ENCODE results near the gene ERBB3. TPM values are rescaled to one million over a fixed set of nuclear protein-coding genes. Genes with fewer than 3 reads are reported as not detected.

ERBB3 gene
- polyA plus RNA-seq, 1 of the 3 experiments (the other 2 are of a cell fraction): 1.4 TPM

GRCh38 chr12:56097738-56098137, 17.8 kb downstream of the ERBB3 start (continued):
- TF ChIP-seq TEAD4 (IDR thresholded peaks at IDR 0.05; ENCODE audit: borderline replicate concordance, insufficient read depth) (no peak), RAD21 (IDR thresholded peaks at IDR 0.05; ENCODE audit: low read length) (no peak), SMC3 (IDR thresholded peaks at IDR 0.05; ENCODE audit: low read depth, low read length) (no peak)

- Histone ChIP-seq H3K9me3 (no peaks in the 10 kb centered on the region), H3K27me3 (ENCODE audit: insufficient read depth) (peaks cover 30% of the 10 kb centered on the region; the same call in 1 of the 2 replicates), H3K27ac (ENCODE audit: low read depth in 2 of 2, low read length in 1 of 2) (no peak overlapping the region), H4K20me1 (ENCODE audit: insufficient read depth) (no peaks in the 10 kb centered on the region), H3K9me2 (no peaks in the 10 kb centered on the region), H2AFZ (ENCODE audit: low read depth) (no peak overlapping the region), H3K79me2 (ENCODE audit: insufficient read depth) (no peaks in the 10 kb centered on the region), H3K4me1 (ENCODE audit: control insufficient read depth in 1 of 2, insufficient read depth in 2 of 2, low read depth in 1 of 2, low read length in 1 of 2) (peaks cover 0 to 4% of the 10 kb centered on the region in 2 experiments; a peak in 2 of 4 replicates), H3K4me2 (no peak overlapping the region), H3F3A (replicated peaks; ENCODE audit: insufficient read depth) (no peaks in the 10 kb centered on the region), H3K36me3 (replicated peaks in 1 of 2; ENCODE audit: control insufficient read depth in 1 of 2, insufficient read depth in 2 of 2, low read length in 1 of 2) (no peaks in the 10 kb centered on the region), H3K9ac (no peak overlapping the region), H3K4me3 (ENCODE audit: low read depth in 2 of 2, low read length in 1 of 2) (no peak overlapping the region)
- ChIA-PET POLR2A (no interaction called here), CTCF (no interaction called here)
- TF ChIP-seq TCF12 (IDR thresholded peaks at IDR 0.05) (no peak), PBX3 (IDR thresholded peaks at IDR 0.05) (no peak), RCOR1 (IDR thresholded peaks at IDR 0.05; ENCODE audit: low read length) (no peak), IRF3 (IDR thresholded peaks at IDR 0.05; ENCODE audit: low read depth, low read length) (no peak), RXRA (IDR thresholded peaks at IDR 0.05; ENCODE audit: borderline replicate concordance, low read depth) (no peak), GATA2 (CRISPR knock-in tag; IDR thresholded peaks at IDR 0.05) (no peak), MEF2A (IDR thresholded peaks at IDR 0.05; ENCODE audit: borderline replicate concordance, low read depth) (no peak)
- WGBS (ENCODE audit: low lambda C conversion rate): 21% methylated on average over 3 of the region's 3 CpGs
- DNase-seq: no peak
These were observed 18.6 kb downstream of the ERBB3 start for GRCh38 chr12:56098592-56098991.

- DNase-seq: no peak
- peaks cover 19% of the 10 kb centered on the region; the same call in 1 of the 2 replicates for H3K27me3 ChIP-seq (ENCODE audit: insufficient read depth)
- CTCF ChIA-PET: no interaction called here
- no peaks in the 10 kb centered on the region for H3K9me2 ChIP-seq
- H3K4me1 ChIP-seq (ENCODE audit: control insufficient read depth in 1 of 2, insufficient read depth in 2 of 2, low read depth in 1 of 2, low read length in 1 of 2): peaks cover 0 to 4% of the 10 kb centered on the region in 2 experiments; a peak in 2 of 4 replicates
- H3K27ac ChIP-seq (ENCODE audit: low read depth in 2 of 2, low read length in 1 of 2): no peak overlapping the region
- no peaks in the 10 kb centered on the region for H3K36me3 ChIP-seq (replicated peaks in 1 of 2; ENCODE audit: control insufficient read depth in 1 of 2, insufficient read depth in 2 of 2, low read length in 1 of 2)
- 84% methylated on average over 4 of the region's 4 CpGs for WGBS (ENCODE audit: low lambda C conversion rate)
- no peak overlapping the region for H2AFZ ChIP-seq (ENCODE audit: low read depth)
- no peak overlapping the region for H3K9ac ChIP-seq
- H3K4me3 ChIP-seq (ENCODE audit: low read depth in 2 of 2, low read length in 1 of 2): no peak overlapping the region
- H3F3A ChIP-seq (replicated peaks; ENCODE audit: insufficient read depth): no peaks in the 10 kb centered on the region
- H3K4me2 ChIP-seq: no peak overlapping the region
- H3K9me3 ChIP-seq: no peaks in the 10 kb centered on the region
- peaks cover 4% of the 10 kb centered on the region for H3K79me2 ChIP-seq (ENCODE audit: insufficient read depth)
- POLR2A ChIA-PET: interaction anchor here (0.7 kb wide), 1 partner anchor 163 kb away, joined by 3 read pairs; no protein-coding TSS in a partner anchor
- H4K20me1 ChIP-seq (ENCODE audit: insufficient read depth): no peaks in the 10 kb centered on the region
- TF ChIP-seq GATA2 (CRISPR knock-in tag; IDR thresholded peaks at IDR 0.05) (no peak), RFX5 (IDR thresholded peaks at IDR 0.05; ENCODE audit: low read length) (no peak), PBX3 (IDR thresholded peaks at IDR 0.05) (no peak), CHD2 (IDR thresholded peaks at IDR 0.05; ENCODE audit: low read length, partially characterized antibody) (no peak), REST (IDR thresholded peaks at IDR 0.05; ENCODE audit: low read depth, low read length) (no peak), NFIC (IDR thresholded peaks at IDR 0.05; ENCODE audit: borderline replicate concordance) (no peak), RCOR1 (IDR thresholded peaks at IDR 0.05; ENCODE audit: low read length) (no peak), TCF12 (IDR thresholded peaks at IDR 0.05) (no peak), TAF1 (IDR thresholded peaks at IDR 0.05; ENCODE audit: borderline replicate concordance, low read depth, low read length) (no peak), RXRA (IDR thresholded peaks at IDR 0.05; ENCODE audit: borderline replicate concordance, low read depth) (no peak), USF1 (IDR thresholded peaks at IDR 0.05; ENCODE audit: borderline replicate concordance, low read depth) (no peak), MXI1 (IDR thresholded peaks at IDR 0.05; ENCODE audit: low read depth, low read length) (no peak), YY1 (IDR thresholded peaks at IDR 0.05; ENCODE audit: low read depth) (no peak), TEAD4 (IDR thresholded peaks at IDR 0.05; ENCODE audit: borderline replicate concordance, insufficient read depth) (no peak)
These were observed 19.8 kb downstream of the ERBB3 start for GRCh38 chr12:56099787-56100186.

All from SK-N-SH (cell line).